Activated CD4-positive, alpha-beta T cell treated with anti-CD3 and anti-CD28 coated beads, Interleukin-2, amount 50 U/mL, for 4 hours (primary cell): ENCODE results near the gene PNPLA1.

Experiments used
- DNase-seq, 2 experiments: peaks; one replicate each; pipeline ENCODE4 v3.0.0-alpha.2; 2020

PNPLA1 gene

GRCh38 chr6:36285797-36286196 is 15.9 kb downstream of the PNPLA1 start:
- no peak for DNase-seq

- DNase-seq, result no peak
Measured at GRCh38 chr6:36286858-36287257, 17.0 kb downstream of the PNPLA1 start.

GRCh38 chr6:36289281-36289878 is 19.5 kb downstream of the PNPLA1 start:
- DNase-seq, result no peak

- no peak for DNase-seq
Measured at GRCh38 chr6:36290668-36291620, 21.1 kb downstream of the PNPLA1 start.

GRCh38 chr6:36292170-36292569 is 22.3 kb downstream of the PNPLA1 start:
- DNase-seq, result no peak

- no peak for DNase-seq
Measured at GRCh38 chr6:36296240-36296639, 26.4 kb downstream of the PNPLA1 start.

GRCh38 chr6:36297051-36297450 is 27.2 kb downstream of the PNPLA1 start:
- DNase-seq, result no peak

- no peak for DNase-seq
Measured at GRCh38 chr6:36297511-36297910, 27.7 kb downstream of the PNPLA1 start.

GRCh38 chr6:36298027-36298426 is 28.2 kb downstream of the PNPLA1 start:
- no peak for DNase-seq

- no peak for DNase-seq
Measured at GRCh38 chr6:36301085-36301658, 31.3 kb downstream of the PNPLA1 start.

GRCh38 chr6:36301781-36302180 is 31.9 kb downstream of the PNPLA1 start:
- no peak for DNase-seq

GRCh38 chr6:36302227-36302976 is 32.5 kb downstream of the PNPLA1 start:
- peak; percentile 93 to 96 for DNase-seq

- DNase-seq, result no peak
Measured at GRCh38 chr6:36305885-36306284, 36.0 kb downstream of the PNPLA1 start.

- DNase-seq, result no peak
Measured at GRCh38 chr6:36306375-36306774, 36.5 kb downstream of the PNPLA1 start.

GRCh38 chr6:36308514-36308913 is 38.7 kb downstream of the PNPLA1 start:
- DNase-seq, result no peak

GRCh38 chr6:36309203-36309602 is 39.3 kb downstream of the PNPLA1 start:
- DNase-seq, result no peak

GRCh38 chr6:36309900-36310299 is 40.0 kb downstream of the PNPLA1 start:
- no peak for DNase-seq

- no peak for DNase-seq
Measured at GRCh38 chr6:36312854-36313648, 43.2 kb downstream of the PNPLA1 start.

GRCh38 chr6:36313649-36313936 is 43.7 kb downstream of the PNPLA1 start:
- no peak for DNase-seq

GRCh38 chr6:36314221-36315014 is 44.6 kb downstream of the PNPLA1 start:
- DNase-seq, result no peak

GRCh38 chr6:36315921-36316320 is 46.1 kb downstream of the PNPLA1 start:
- DNase-seq, result no peak

- no peak for DNase-seq
Measured at GRCh38 chr6:36317623-36318022, 47.8 kb downstream of the PNPLA1 start.
